Cerebellar cortex (tissue), 1 donor: ENCODE measurements around the gene CAB39.

Experiments
- DNase-seq: peaks from one replicate; pipeline ENCODE4 v3.0.0-alpha.2; 2015; ENCODE audit warnings: low spot score

CAB39 gene

DNA sequence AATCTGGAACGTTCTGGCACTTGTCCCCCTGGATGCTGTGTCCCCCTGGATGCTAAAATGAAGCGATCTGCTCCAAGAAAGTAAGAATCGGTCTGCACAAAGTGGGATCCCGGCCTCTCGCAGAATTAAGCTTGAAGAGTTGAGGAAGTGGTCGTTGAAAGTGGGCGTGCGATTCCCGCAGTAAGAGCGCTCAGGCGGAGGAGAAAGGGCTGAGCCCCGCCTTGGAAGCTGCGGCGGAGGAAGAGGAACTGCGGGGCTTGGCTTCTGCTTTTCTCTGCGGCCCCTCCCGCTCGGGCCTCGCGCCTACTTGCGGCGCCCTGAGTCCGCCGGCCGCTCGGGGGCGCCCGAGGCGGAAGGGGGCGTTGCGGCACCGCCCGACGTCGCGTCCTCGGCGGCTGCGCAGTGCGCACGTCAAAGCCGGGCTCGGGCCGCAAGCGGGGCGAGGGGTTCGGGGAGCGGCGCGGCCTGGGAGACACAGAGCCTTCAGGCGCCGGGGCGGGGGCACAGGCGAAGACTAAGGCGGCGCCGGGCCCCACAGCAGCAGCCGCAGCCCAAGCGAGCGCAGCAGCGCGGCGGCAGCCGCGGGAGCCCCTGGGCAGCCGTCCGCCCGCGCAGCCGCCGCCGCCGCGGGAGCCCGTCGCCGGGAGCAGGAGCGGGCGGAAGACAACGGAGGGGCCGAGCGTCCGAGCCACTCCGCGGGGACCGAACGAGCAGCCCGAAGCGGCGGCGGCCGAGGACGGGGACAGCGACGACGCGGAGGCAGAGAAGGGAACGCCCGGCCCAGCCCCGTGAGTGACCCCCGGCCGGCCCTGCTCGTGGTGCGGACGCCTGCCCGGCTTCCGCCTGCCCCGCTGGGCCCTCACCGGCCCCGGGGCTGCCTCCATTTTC lies at the start of gene CAB39:
Gene CAB39 (plus strand): TSS at position 400 of the 888 bp plus-strand sequence. CDS start 47,160 bp downstream, outside the sequence.
- DNase-seq = peak; percentile 90

DNA sequence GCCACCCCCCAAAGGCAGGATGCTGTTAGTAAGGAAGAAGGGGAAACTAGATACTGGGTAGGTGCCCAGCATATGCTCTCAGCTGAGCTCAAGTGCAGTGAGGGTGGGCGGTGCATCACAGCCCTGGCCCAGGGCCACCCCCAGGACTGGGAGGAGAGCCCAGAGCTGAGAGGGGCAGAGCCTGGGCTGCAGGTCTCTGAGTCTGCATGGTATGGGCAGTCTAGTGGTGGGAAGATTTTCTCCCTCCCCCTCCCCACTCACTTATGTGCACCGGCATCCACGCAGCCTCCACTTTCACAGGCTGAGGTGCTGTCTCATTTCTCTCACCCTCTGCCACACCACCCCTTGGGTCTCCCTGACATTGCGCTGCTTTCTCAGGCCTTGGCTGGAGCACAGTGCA lies 48.5 kb upstream of the CAB39 start:
- DNase-seq = no peak

DNA sequence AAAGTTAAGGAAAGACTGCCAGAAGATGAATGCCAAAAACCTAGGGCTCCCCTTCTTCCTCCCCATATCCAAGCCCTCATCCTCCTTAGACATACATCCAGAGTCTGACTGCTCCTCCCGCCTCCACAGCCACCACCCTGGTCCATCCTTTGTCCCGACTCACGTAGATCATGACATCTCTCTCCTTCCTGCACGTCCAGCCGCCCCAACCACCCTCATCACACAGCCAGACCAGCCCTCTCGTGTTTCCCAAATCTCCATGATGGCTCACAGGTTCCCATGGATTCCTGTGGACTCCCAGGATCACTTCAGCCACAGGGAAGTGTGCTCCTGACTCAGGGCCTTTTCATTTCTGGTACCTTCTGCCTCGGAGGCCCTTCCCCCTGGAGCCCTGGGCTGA lies 47.8 kb upstream of the CAB39 start:
- DNase-seq = no peak

DNA sequence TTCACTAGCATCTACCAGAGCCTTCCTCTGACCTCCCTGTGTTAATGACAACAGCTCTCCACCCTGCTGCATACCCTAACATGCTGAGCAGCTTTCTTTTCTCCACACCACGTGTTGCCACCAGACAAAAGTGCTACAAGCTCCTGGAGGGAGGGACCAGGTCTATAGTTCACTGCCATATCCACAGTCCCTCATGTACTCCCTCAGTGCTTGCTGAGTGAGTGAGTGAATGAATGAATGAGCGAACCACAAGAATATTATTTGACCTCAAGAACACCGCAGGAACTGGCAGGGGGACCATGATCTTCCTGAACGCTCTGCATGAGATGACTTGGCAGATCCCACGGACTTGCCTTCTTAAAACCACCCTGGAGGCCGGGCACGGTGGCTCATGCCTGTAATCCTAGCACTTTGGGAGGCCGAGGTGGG lies 47.4 kb upstream of the CAB39 start:
- no peak for DNase-seq

DNA sequence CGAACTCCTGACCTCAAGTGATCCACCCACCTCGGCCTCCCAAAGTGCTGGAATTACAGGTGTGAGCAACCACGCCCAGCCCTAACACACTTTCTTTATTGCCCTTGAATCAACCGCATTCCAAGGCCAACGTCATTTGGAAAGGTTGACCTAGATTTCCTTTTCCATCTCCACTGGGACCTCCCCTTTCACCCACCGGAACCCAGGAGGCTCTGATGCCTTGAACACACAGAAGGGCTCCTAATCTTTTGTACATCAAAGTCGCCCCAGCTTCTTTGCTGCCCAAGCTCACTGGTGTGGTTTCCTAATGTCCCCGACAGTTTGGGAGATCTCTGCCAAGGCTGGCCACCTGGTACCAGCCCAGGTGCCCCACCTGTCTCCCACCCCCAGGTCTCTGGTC lies 46.2 kb upstream of the CAB39 start:
- DNase-seq = no peak

DNA sequence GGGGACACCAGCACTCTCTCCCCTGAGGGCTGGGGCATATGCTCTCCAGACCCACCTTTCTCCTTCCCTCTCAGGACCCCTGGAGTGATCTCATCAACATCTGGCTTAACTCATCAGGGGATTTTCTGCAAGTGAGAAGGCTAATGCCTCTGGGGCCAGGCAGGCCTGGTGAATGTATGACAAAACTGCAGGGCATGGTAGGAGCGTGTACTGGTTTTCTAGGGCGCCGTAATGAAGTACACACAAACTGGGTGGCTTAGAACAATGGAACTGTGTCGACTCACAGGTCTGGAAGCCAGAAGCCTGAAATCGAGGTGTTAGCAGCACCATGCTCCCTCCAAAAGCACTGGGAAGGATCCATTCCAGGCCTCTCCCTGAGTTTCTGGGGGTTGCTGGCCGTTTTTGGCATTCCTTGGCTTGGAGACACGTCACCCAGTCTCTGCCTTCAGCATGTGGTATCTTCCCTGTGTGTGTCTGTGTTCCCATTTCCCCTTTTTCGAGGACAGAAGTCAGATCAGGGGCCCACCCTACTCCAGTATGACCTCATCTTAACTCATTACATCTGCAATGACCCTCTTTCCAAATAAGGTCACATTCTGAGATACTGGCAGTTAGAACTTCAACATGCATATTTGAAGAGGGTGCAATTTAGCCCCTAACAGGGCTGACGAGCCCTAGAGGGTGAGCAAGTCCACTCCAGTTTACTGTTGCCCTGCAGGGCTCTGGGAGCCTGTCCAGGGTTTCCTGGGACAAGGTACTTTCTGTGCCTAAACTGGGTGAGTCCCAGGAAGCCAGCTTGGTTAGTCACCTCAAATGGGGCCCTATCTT lies 45.5 kb upstream of the CAB39 start:
- DNase-seq = no peak

DNA sequence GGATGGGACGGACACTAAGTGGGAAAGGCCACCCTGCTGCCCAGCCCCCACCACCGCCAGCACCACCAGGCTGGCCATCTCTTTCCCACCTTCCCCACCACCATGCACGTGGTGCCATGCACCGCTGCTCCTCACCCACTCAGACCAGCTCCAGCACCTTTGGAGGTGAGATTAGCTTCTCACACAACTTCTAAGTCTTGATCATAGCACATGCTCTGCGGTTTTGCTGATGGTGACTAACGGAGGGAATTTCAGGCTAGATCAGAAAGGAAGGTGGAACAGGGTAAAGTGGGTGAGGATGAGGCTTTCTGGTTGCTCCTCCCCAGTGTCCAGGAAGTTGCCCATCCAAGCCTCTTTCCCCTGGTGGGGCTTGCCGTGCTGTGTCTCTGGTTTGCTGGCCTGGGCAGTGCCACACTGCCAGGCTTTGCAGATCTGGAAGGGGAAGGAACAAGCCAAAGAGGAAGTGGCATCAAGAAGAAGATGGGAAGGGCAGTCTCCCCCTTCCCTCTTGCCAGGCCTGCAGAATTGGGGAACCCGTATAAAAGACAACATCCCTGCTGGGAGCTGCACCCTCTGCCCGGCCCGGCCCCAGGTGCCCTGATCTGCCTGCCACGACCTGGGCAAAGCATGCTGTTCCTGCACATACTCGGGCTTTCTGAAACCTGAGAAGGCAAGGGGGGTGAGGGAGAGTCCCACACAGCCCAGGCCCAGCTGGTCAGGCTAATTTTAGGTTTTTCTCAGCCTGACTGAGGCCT lies 44.3 kb upstream of the CAB39 start:
- no peak for DNase-seq

DNA sequence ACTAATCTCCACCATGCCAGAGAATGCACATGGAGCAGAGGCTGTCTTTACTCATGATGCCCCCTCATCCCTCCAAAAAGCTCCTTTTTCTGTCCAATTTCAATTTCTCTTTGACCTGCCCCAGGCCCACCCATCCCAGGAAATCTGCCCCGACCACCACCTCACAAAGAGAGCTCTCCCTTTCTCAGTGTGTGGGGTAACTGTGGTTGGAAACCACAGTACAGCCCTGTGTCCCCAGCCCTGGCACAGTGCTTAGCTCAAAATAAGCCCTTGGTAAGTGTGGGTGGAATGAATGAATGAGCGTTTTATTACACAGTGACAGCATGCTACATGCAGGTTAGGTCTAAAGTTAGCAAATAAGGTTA lies 43.7 kb upstream of the CAB39 start:
- DNase-seq = no peak

DNA sequence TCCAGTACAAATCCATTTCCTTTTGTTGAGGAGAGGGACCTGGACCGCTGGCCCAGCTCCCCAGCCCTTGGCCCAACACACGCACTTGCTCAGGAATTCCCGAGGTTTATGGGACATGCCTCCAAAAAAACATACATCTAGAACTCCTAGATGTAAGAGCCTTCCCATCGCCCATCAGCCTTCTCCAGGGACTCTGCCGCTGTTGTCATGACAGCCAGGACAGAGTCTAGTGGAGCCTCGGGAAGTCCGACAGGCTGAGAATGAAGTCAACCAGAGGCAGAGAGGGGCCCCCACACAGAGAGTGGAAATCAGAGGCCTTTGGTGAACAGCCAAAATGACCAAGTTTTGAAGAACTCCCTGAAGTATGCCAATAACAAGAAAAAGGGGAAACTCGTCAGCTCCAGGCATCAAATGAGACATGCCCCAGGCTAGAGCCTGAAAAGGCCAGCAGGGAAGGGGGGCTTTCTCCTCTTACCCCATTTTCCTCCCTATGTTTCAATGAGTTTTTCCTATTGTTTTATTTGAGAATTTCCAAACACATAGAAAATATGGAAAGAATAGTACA lies 43.2 kb upstream of the CAB39 start:
- no peak for DNase-seq

DNA sequence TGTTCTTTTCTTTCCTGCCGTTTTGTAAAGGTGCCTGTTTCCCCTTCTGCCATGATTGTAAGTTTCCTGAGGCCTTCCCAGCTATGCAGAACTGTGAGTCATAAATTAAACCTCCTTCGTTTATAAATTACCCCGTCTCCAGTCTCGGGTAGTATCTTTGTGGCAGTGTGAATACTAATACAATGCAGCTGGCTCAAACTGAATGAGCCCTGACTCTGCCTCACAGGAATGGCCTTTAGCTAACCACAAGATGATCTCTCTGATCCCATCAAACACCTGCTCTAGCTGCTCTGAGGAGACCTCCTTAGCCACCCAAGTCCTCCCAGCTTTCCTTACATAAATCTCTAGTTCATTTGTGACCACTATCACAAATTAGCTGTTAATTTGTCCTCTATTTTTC lies 41.5 kb upstream of the CAB39 start:
- DNase-seq = no peak

DNA sequence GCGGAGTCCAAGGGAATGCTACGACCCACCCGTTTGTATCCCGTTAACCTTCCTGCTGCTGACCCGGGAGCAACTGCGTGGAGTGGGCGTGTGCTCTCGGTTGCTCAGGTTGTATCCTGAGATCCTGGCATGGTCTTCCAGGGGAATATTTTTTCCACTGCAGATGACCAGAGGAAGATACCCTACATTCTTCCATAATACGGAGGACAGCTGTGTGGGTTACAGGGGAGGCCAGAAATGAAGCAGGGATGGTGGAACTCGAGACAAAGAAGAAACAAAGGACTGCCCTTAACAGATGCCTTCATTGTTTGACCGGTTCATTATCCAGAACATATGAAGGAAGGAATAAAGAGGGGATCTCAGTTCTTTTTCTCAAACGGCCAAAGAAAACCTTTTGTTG lies 39.8 kb upstream of the CAB39 start:
- DNase-seq = no peak

DNA sequence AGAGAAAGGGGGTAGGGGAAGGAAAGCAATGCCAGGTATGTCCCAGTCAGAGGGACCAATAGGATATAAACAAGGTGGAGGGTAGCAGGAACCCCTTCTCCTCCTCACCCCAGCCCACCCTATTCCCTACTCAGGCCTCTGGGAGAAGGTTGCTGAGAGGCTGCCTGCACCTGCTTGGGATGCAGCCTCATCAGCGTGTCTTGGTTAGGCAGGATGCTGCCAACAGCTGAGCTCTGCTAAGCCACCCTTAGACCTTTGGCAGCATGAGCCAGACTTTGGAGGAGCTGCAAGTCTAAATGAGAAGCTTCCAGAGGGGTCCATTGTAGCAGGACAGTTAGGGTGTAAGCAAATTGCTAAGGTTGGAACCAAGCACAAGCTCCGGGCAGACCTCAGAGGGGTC lies 38.2 kb upstream of the CAB39 start:
- no peak for DNase-seq

DNA sequence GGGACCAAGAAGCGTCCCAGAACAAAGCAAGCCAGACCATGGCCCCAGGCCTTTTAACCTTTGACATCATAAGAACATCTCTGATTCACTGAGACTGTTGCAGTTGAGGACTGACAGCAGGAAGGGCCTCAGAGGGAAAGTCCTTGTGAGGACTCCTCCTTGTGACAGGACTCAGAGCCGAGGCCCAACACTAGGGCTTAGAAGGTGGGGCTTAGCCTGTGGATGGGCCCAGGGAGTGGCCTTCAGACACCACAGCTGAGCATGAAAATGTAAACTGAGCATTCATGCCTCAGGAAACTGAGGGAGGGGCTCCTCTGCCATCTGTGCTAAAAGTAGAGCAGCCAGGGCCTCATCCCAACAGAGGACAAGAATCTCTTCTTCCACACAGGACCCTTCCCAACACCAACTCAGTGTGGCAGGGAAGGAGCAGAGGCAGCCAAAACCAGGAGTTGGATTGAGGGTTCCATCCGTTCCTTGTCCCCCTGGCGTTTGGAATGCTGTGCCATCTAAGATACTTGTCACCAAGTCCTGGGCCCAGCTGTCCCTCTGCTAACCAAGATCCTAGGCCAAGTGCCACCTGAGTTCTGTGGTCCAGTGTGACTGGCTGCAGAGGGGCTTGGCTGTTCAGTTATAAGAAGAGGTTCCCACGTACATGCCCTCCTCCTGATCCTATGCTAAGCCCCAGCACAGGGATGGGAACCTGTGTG lies 37.5 kb upstream of the CAB39 start:
- DNase-seq = no peak

DNA sequence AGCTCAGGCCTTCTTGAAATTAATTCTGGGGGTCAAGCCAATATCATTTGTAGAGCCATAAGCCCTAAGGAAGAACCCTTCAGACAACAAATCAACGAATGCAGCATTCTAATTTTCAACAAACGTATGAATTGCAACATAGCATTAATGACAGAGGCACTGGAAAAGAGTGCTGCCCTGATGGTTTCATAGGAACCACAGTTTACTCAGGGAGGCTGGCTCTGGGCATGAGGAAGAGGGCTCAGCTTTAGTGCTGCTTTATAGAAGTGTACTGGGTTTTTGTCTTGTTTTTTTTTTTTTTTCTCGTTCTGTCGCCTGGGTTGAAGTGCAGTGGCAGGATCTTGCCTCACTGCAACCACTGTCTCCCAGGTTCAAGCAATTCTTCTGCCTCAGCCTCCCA lies 36.1 kb upstream of the CAB39 start:
- DNase-seq = no peak

DNA sequence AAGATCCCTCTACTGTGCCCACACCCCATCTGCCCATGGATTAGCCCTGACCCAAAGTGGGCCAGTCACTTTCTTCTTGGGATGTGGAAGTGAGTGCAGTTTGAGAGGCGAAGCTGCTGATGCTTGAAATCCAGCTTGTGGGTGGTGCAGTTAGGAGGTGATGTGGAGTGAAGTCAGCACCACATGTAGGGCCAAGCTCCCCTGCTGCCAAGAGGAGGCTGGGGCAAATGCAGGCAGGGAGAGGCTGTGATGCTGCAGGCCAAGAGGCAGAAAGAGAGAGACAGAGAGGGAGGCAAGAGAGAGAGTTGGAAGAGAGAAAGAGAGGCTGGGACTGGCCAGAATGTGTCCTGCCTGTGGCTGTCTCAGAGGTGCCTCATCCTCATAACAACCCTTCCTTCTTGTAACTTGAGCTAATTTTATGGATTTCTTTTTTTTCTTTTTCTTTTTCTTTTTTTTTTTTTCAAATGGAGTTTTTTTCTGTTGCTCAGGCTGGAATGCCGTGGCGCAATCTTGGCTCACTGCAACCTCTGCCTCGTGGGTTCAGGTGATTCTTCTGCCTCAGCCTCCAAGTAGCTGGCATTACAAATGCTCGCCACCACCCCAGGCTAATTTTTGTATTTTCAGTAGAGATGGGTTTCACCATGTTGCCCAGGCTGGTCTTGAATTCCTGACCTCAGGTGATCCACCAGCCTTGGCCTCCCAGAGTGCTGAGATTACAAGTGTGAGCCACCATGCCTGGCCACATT lies 35.3 kb upstream of the CAB39 start:
- DNase-seq = no peak

DNA sequence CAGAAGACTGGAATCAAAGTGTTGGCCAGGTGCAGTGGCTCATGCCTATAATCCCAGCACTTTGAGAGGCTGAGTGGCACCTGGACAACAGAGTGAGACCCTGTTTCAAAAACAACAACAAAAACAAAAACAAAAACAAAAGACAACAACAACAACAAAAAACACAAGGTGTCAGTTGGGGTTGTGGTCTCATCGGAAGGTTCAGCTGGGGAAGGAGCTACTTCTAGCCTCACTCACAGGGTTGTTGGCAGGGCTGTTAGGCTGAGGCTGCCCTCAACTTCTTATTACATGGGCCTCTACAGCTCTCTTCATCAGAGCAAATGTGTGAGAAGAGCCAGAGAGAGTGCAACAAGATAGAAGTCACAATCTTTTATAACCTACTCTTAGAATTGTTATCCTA lies 34.6 kb upstream of the CAB39 start:
- DNase-seq = no peak

DNA sequence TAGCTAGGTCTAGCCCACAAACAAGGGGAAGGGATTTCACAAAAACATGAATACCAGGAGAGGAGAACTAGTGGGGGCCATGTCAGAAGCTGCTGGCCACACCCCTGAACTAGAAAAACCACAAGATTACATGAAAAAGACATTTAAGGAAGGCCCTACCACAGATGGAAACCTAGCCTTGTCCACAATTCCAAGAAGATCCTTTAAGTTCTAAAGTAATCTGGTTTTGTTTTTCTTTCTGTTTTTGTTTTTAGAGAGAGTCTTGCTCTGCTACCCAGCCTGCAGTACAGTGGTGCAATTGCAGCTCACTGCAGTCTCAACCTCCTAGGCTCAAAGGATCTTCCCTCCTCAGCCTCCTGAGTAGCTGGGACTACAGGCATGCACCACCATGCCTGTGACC lies 34.2 kb upstream of the CAB39 start:
- DNase-seq = no peak

DNA sequence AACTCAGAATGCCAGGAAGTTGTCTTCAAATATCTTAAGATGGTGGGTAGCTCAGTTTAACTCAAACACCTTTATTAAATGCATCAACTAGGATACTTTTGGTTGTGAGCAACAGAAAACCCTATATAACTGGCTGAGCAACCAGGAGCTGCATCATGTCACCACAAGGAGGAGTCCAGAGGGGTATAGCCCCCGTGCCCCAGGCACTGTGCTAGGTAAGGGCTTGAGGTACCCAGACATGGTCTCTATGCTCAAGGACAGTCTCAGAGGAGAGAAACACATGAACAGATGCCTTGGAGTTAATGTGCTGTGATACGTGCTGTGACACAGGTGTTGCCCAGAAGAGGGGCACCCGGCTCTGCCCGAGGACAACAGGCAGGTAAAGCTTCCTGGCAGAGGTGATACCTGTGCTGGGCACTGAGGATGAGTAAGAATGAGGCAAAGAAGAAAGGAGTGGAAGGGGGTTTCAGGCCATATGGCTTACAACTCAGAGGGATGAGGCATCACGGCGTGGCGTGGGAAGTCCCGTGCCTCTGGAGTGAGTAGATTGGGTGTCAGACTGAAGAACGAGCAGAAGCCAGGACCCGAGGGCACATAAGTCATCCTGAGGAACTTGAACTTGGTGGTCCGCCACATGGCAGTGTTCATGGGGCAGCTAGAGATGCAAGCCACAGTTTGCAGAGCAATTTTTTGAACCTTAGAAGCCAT lies 32.0 kb upstream of the CAB39 start:
- no peak for DNase-seq

DNA sequence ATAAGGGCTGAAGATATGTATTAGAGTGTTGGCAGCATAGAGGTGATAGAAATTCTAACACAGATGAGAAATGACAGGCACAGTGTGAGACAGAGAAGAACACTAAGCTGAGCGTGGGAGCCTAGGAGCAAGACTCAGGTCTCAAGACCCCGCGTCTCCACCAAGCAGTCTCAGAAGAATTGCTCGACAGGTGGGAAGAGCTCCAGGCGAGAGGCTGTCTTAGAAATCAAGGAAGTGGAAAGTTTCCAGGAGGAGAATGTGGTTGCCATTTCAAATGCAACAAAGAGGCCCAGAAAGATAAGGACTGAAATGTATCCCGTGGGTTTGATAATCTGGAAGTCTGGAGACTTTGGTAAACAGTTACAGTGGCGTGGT lies 31.5 kb upstream of the CAB39 start:
- no peak for DNase-seq

DNA sequence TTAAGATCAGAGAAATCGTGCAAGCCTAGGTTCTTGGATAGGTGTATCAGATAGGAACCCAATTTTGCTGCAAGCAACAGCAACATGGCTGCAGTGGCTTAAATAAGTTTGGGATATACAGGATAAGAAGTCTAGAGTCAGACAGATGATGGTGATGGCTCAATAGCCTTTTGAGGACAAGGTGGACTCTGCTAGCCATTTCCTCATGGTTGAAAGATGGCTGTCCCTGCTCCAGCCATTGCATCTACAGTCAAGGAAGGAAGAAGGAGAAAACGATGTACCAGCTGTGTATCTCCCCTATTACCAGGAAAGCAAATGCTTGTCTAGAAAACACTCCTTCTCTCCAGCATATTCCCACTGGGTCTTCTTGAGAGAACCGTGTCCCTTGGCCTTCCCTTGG lies 30.1 kb upstream of the CAB39 start:
- DNase-seq = no peak
